NCI-H524 (cell line): Measurements from ENCODE around the gene GPC3.

Source experiments
- DNase-seq, 2 experiments: peaks; one replicate each; lab custom pipeline; 2025; lab: John Stamatoyannopoulos, UW

The GPC3 gene

DNA sequence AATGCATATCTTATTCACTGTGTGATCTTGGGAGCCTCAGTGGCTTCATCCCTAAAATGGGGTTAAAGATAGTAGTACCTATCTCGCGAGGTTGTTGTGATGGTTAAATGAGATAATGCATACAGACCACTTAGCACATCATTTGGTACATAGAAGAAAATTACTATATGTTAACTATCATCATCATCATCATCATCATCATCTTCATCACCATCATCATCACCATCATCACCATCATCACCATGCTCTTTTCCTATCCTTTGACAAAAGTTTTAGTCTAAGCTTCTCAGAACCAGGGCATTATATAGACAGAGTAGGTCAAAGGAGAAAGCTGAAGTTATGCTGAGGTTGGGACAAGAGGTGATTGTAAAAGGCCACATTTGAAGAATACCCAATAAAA, 145.0 kb downstream of the GPC3 start:
- DNase-seq: no peak

DNA sequence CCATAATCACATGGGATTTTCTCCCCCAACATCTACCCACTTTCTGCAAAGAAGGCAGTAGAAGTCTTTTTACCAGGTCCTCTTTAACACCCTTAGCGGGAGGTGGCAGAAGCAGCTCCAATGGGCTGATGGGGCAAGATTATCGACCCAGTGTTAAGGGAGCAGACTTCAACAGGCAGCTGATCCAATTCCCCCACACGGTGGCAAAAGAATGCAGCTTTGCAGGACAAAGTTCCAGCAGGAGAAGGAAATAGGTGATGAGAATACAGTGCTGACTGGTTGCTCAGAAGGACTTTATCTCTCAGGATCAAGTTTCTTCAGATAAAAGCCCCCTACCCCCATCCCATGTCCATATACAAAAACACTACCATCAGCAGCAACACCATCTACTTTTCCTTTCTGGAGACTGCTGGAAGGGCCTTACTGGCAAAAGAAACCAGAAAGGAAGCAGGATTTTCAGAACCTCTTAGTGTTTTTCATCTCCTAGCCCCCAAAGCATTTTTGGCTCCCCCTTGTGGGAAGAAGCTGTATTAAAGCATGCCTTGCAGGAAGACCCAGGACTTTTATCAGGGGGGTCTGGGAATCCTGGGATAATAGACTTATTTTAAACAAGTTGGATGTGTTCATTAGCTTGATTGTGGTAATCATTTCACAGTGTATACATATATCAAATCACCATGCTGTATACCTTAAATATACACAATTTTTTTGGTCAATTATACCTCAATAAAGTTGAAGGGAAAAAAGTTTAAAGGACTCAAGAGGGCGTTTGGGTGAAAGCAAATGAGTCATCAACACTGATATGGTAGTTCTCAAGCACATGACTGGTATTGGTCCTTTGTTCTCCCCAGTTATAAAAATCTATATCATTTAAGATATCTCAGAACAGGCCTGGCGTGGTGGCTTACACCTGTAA, 146.4 kb downstream of the GPC3 start:
- DNase-seq: peak; percentile 41 to 68

DNA sequence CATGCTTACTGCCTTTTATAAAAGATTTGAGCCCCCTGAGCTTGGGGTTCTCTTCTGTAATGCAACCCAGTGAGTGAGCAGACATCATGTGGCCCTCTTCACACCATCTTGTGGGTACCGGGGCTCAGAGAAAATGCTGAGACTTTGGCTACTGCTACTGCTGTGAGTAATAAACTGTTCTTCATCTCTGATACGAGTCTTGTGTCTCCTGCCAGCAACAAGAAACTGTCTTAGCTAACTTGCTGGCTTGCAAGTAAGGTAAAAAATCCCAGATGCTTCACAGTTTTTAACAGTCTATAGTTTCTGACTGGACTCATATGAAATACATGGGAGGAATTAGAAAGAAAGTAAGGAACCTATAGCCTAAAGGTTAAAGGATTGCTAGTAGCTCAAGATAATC, 148.3 kb downstream of the GPC3 start:
- DNase-seq: no peak

DNA sequence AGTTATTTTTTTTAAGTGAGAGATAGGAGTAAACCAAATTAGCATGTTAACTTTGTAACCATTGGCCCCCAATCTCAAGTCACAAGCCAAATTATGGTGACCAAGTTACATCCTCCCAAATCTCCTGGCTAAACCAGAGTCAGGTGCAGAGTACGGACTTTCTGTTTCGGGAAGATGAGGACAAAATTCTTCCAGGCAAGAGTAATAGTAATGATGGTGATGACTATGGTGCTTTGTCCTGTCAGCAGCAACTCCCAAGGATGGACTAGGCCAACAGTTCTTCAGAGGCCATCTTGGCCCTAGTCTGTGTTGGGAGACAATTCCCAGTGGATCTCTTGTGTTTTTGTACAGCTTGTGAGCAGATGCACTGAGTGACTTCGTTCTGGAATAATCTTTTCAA, 148.8 kb downstream of the GPC3 start:
- no peak for DNase-seq

DNA sequence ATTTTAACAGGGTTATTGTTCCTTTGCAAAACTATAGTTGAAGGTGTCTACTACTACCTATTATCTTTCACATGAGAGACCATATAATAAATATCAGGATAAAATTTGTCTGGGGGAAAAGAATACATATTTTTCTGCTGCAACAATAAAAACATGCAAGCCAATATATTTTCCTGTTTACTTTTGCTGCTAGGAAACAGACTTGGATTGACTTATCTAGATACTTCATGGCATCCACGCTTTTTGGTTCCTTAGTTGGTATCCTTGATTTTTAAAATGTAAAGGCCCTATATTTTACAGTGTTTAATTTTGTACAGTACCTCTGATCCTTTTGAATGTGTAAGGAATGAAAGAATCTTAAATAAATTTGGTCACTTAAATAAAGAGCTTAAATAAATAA, 150.6 kb downstream of the GPC3 start:
- no peak for DNase-seq

DNA sequence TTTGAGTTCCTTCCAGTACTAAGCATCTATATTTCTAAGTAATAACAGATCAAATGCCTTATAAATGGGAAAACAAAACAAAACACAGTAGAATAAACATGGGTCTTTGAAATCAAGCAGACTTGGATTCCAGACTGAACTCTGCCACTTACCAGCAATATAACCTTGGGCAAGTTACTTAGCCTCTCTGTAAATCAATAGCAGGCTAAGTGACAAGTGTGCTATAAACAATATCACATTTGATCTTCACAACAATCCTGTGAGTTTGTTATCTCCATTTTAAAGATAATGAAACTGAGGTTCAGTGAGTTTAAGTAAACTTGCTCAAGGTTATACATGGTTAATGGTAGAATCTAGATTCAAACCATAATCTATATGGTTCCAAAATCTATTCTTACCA, 165.8 kb downstream of the GPC3 start:
- no peak for DNase-seq

DNA sequence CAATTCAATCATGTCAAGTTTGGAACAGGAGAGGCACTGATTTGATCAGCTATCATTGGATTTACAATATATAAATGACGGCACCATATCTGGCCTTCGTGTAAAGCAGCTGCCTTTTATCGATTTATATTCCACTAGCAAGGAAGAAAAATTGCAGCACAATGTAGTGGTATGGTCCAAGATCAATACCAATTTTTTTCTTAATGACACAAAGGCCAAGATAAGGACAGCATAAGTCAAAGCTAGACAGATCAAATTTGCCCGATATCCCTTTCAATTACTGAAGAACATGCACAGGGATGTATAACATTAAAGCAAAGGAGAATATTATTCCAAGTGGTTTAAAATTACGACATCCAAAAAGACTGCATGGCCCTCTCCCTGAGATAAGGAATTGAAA, 167.4 kb downstream of the GPC3 start:
- DNase-seq: no peak

DNA sequence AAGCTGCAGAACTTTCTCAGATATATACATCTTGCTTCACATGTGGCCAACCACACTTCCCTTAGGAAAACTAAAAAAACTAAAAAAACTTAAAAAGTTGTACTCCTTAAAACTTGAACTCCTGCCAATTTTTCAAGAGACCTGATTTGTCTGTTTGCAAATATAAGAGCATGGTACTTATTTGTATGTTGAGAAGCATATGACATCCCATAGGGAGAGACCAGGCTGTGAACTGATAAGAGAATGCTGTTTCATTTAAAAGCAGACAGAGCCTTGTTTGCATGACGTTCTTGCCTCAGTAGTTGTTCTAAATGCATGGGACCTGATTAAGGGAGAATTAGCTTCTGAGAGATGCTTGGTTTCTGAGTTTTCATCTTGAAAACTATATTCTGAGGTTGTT, 169.9 kb downstream of the GPC3 start:
- DNase-seq: no peak

DNA sequence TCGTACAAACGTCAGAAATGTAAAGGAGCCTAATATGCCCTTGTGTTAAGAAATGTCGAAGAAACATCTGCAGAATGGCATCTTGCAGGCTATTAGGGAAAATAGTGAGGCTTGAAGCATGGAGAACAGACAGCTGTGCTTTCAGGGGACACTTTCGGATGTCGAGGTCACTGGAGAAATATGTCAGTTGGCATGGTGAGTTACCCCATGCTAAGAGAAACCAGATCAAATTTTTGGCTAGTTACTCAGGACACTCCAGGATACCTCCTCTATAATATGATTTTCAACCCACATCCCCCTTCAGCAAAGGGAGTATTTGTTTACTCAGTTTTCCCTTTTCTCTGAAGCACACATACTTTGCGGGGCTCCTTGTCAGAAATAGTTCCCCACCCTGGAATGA, 171.4 kb downstream of the GPC3 start:
- no peak for DNase-seq

DNA sequence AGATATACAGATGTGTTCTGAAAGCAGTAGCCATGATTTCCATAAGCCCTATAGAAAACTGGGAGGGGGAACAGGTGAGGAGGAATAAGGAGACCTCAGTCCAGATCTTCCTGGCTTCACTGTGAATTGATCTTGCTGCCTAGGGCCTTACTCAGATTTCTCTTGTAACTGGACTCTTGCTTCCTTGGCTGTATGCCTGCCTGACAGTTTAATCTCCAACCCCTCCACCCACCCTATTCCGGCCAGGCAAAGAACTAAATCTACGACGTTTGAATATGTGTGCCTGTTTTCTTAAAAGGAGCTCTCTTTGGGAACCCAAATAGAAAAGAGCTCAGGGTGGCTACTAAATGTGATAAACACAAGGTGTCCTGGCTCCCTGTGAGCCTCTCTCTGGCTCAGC, 173.0 kb downstream of the GPC3 start:
- DNase-seq: no peak

DNA sequence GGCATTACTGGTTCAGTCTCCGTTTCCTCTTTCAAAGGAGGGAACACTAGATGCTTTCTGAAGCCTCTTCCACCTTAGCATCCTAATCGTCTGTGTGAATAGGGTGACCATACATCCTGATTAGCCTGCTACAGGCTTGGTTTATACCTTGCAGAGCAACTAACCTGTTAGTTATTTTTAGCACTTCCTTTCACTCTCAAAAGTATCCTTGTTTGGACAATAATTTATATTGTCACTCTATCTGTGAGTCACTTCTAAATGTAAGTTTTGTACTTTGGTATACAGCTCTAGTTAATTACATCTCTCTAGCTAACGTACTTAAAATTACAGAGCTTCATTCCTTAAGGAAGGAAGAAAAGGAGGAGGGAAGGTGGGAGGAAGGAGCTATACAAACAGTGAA, 174.5 kb downstream of the GPC3 start:
- no peak for DNase-seq

DNA sequence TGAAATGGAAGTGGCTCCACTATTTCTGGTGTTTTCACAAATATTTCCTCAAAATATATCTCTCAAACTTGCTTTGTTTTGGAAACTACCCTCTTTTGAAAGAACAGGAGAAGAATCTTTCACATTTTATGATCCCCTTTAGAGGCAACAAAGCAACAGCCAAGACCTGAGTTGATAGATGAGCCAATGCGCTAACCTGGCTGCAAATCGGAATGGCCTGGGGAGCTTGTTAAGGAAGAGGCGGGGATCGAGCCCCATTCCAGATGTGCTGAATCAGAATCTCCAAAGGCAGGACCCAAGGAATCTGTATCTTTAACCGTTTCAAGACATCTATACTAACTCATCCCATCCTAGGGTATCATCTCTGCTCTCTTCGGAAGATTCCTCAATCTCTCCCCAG, 181.3 kb downstream of the GPC3 start:
- DNase-seq: no peak

DNA sequence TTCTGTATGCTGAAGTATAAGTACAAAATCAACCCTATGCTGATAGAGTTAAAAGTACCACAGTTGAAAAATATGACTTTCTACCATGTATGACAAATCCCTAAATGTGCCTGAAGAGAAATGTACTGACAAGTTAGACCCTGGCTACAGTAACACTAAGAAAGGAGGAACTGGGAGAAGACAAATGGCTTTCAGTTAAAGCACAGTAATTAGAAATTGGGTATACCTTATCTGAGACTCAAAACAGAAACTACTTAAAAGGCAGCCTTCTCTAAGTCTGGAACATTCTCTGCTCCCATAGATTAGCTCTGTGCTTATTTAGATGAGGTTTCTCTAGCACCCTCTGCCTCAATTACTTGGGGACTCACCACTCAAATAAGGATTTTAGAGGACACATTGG, 189.1 kb downstream of the GPC3 start:
- no peak for DNase-seq

DNA sequence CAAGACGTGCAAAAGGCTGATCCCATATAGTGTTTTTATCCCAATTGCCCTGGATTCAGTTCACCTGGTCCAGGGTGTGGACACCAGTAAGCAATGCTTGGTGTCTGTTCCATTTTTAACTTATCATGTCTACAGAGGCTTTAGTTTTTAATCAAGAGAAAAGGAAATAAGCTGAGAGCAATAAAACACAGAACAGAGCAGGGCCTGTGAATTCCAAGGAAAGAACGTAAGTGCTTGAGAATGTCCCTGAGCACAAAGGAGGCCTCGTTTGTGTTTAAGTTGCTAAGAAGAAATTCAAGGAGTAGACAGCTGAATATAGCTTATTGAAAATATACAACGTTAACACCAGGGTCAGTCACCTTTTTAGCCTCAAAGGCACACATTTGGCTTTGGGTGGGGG, 191.3 kb downstream of the GPC3 start:
- no peak for DNase-seq

DNA sequence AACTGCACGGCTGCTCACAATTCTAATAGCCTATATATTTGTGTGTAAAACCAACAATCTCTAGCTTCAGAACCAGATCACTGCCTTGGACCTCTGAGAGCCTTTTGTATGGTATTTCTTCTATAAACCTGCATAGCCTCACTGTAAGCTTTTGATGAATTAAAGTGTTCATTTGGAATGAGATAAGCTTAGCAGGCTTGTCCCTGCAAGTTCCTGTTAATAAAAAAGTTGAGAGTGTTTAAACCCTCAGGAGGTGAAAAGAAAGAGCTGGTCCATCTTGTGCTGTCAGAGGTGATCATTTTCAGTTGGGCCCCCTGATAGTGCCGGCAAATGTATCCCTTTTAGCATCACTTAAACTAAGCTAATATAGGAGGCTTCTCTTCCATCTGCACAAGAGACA, 191.8 kb downstream of the GPC3 start:
- DNase-seq: no peak

DNA sequence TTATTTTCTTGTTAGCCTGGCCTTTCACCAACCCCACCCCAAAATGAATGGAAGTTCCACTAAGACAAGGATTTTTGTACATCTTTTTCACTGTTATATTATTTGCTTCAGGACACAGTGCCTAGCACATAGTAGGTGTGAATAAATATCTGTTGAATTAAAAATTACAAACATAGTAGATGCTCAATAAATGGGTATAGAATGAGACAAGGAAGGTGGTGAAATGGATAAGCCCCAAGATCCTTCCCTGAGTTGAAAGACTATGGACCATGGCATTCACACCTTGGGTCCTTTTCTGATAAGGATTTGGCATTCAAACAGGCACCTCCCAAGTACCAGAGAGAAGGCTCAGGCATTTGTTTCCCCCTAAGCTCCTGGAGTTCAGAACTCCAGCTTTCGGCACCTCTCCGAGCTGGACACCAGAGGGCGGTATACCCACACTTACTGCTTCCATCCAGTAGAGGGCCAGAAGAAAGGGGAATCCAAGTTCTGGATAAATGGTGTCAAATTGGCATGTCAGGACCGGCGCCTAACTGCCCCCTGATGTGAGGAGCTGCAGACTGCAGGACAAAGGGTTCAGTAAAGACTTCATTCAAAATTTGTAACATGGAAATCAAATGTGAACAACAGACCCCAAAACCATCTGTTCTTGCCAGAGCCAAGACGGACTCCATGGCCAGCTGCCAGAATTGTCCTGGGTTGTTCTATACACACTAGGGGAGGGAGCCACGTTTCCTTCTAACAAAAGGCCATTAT, 193.0 kb downstream of the GPC3 start:
- peak; percentile 94 to 96 for DNase-seq

DNA sequence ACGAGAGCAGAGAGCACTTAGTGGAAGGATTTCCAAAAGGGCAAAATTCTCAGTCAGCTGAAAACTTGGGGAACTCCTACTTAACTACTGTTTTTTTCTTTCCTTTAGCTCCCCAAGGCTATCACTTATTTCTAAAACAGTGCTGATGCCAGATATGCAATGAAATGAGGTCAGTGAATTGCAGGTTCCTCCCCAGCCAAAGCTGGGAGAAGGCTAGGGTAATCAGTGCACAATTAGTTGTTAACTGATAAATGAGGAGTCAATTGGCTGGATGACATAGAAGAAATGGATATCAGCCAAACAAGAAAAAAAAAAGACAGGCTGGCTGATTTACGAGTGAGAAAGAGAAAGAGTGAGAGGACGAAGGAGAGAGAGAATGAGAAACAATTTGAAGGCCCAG, 195.6 kb downstream of the GPC3 start:
- DNase-seq: no peak

DNA sequence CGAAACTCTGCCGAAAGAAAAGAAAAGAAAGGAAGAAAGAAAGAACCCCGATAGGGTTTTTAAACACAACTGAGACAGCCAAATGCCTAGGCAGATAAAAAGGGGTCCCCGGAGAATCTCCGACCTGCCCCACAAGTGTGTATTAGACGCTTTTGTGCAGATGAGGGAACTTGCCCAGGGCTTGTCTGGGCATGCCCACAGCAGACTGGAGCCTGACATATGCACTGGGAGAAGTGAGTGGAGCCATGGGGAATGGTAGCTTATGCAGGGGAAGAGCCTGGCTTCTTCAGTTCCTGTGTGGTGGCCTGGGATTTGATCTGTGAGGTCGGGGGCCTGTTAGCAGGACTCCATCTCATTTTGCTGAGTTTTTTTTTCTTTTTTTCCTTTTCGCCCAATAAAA, 199.0 kb downstream of the GPC3 start:
- peak in 1 of 2 experiments; percentile 23 for DNase-seq

DNA sequence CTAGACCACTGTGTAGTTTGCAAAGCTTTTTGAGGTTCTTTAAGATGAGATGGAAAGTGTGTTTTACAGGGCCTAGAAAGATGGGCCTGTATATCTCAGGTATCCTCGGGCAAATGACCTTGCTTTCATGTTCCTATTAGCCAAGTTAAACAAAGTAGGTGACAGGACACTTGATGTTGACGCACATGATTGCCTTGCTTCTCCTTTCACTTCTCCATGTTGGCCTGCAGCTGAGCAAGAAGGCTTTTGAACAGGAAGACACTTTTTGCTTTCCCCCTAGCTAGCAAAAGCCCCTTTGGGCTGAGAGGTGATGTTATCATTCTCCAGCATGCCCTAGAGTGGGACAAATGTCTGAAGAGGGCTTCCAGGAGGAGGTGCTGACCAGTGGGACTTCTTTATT, 202.1 kb downstream of the GPC3 start:
- no peak for DNase-seq

DNA sequence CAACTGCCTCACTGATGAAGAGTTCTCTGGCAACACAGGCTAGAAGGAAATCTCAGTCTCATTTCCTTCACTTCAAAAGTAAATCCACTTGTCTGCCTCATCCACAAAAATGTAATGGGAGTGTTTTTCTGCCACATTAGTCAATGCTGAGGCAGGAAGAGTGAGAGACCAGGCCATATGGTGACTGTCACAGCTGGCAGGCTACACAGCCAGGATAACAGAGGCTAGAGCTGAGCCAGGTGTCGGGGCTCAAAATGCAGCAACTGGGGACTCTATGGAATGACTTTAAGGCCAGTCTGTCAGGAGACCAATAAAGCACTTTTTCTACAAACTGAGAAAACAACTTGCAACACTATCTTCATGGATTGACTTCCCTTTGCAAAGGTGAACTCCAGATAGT, 204.2 kb downstream of the GPC3 start:
- DNase-seq: peak; percentile 68 to 87

DNA sequence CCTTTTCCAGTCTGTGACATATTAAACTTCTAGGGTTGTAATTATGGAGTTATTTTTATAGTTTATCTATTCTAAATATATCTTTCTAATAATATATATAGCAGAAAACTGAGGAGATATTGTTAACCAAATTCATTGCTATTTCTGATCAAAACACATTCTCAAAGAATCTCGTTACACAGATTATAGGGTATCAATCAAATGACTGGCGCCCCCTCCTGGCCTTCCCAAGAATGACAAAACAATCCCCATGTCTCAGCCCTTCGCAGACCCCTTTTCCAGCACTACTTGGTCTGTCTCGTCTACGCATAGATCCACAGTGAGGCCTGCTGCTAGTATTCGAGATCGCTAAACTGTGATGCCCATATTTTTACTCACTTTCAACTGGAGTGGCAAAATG, 209.3 kb downstream of the GPC3 start:
- DNase-seq: peak in 1 of 2 experiments; percentile 29

DNA sequence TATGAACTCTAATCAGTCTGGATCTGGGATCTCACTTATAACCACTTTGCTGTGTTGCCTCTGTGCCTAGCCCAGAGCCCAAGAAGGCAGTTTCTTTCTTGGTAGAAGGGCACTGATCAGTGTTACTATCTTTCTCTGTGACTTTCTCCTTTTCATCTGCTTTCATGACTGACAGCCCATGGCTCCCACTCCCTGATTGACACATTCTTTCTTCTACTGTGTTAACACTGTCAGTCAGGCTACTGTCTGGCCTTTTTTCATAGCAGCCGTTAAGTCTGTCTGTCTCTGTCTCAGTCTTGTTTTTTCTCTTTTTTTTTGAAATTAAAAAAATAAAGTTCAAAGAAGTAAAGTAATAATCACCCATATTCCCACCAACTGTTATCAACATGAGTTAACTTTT, 210.6 kb downstream of the GPC3 start:
- DNase-seq: no peak

DNA sequence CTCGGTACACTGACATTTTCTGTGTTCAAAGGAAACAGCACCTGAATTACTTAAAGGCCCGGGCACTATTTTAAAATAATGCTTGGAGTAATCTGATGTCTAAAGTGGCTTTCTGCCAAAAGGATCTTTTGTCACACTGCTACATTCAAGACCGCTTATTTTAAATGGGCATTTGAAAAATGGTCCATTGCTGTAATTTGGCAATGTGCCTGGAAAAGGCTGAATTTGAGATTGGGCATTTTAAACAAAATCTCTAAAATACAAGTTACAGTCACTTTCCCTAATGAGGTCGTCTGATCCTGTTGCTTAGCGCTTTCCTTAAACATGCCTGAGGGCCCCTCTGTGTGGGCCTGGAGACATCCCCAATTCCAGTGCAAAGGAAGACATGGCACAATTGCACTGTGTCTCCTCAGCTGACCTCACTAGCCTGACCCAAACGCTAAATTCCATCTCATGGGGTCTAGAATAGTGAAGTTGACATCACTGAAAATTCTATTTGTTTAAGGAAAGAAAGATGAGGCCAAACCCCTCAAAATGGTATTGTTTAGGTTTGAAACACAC, 214.2 kb downstream of the GPC3 start:
- no peak for DNase-seq
